Keratinocyte (primary cell): Measurements from ENCODE around the gene MX1. TPM values are rescaled to one million over a fixed set of nuclear protein-coding genes. Genes with fewer than 3 reads are reported as not detected.

Experiments used
- DNase-seq: peaks from one replicate; pipeline ENCODE4 v3.0.0-alpha.2; 2011; ENCODE audit warnings: low read depth, missing footprints, low spot score
- FAIRE-seq: peaks from 2 replicates; lab custom pipeline; 2011; peaks lifted over from hg19 to GRCh38; lab: Jason Lieb, UNC
- H2AFZ ChIP-seq: 2 replicates; pipeline ENCODE4 v1.6.0; 2012; ENCODE audit warnings: low read length, control low read depth, inconsistent platforms; ENCODE audit not compliant: control insufficient read depth
- H3K27ac ChIP-seq: 2 replicates; pipeline ENCODE4 v1.5.1; 2011; ENCODE audit warnings: low read length; ENCODE audit not compliant: control insufficient read depth, insufficient read depth
- H3K27me3 ChIP-seq: 3 replicates; pipeline ENCODE4 v1.6.0; 2011; ENCODE audit warnings: low read length; ENCODE audit not compliant: control insufficient read depth, insufficient read depth; ENCODE audit errors: extremely low read depth
- H3K36me3 ChIP-seq, 2 experiments: 2 replicates in 1 of 2; 3 replicates in 1 of 2; pipeline ENCODE4 v1.5.1; 2011; ENCODE audit warnings: low read length in 2 of 2, mild to moderate bottlenecking in 1 of 2; ENCODE audit not compliant: control insufficient read depth in 2 of 2, insufficient read depth in 2 of 2; ENCODE audit errors: extremely low read depth in 1 of 2
- H3K4me1 ChIP-seq: 3 replicates; pipeline ENCODE4 v1.5.1; 2011; ENCODE audit warnings: low read length; ENCODE audit not compliant: control insufficient read depth, insufficient read depth; ENCODE audit errors: extremely low read depth
- H3K4me2 ChIP-seq: 3 replicates; pipeline ENCODE4 v1.6.0; 2011; ENCODE audit warnings: low read depth, low read length; ENCODE audit not compliant: control insufficient read depth, insufficient read depth; ENCODE audit errors: extremely low read depth
- H3K4me3 ChIP-seq, 3 experiments: fragments of 200-600 bp in 1 of 3; sonication (generic) in 1 of 3; 2 replicates in 2 of 3; 3 replicates in 1 of 3; pipeline ENCODE4 v1.5.1; 2011 to 2016; ENCODE audit warnings: low read length in 3 of 3, mild to moderate bottlenecking in 3 of 3, control low read depth in 2 of 3, inconsistent platforms in 1 of 3, low read depth in 1 of 3, mixed read lengths in 1 of 3, mixed run types in 1 of 3, moderate library complexity in 1 of 3; ENCODE audit not compliant: control insufficient read depth in 2 of 3, insufficient read depth in 2 of 3; ENCODE audit errors: extremely low read depth in 1 of 3
- H3K79me2 ChIP-seq: 2 replicates; pipeline ENCODE4 v1.6.0; 2012; ENCODE audit warnings: low read length; ENCODE audit not compliant: control insufficient read depth, insufficient read depth
- H3K9ac ChIP-seq: 3 replicates; pipeline ENCODE4 v1.6.0; 2011; ENCODE audit warnings: low read length; ENCODE audit not compliant: control insufficient read depth, insufficient read depth; ENCODE audit errors: extremely low read depth
- H3K9me1 ChIP-seq: 3 replicates; pipeline ENCODE4 v1.6.0; 2011; ENCODE audit warnings: low read length; ENCODE audit not compliant: control insufficient read depth, insufficient read depth; ENCODE audit errors: extremely low read depth
- H3K9me3 ChIP-seq: 2 replicates; pipeline ENCODE4 v1.5.1; 2012; ENCODE audit warnings: low read depth, low read length; ENCODE audit not compliant: control insufficient read depth
- H4K20me1 ChIP-seq: 3 replicates; pipeline ENCODE4 v1.6.0; 2011; ENCODE audit warnings: low read length; ENCODE audit not compliant: control insufficient read depth, insufficient read depth; ENCODE audit errors: extremely low read depth
- CTCF ChIP-seq, 3 experiments: IDR thresholded peaks in 1 of 3; conservative IDR thresholded peaks in 1 of 3; optimal IDR thresholded peaks in 1 of 3; 2 replicates in 2 of 3; 3 replicates in 1 of 3; pipeline versions ENCODE3 to v1.5.1; 2011; ENCODE audit warnings: low read length in 3 of 3, mild to moderate bottlenecking in 3 of 3, moderate library complexity in 2 of 3, control low read depth in 1 of 3, inconsistent platforms in 1 of 3; ENCODE audit not compliant: insufficient read depth in 2 of 3; ENCODE audit errors: extremely low read depth in 1 of 3
- EZH2 ChIP-seq: IDR thresholded peaks from one replicate; pipeline ENCODE4 v1.6.1; 2012; ENCODE audit warnings: inconsistent platforms, mild to moderate bottlenecking, low read length, moderate library complexity
- dilution Hi-C: fragments of 300-500 bp; cut with MboI; formaldehyde crosslinking; loops from one replicate; pipeline ENCODE4 v1.7.0; 2020; ENCODE audit warnings: low sequenced_read_pairs; ENCODE audit not compliant: extremely low pct_ligation_motif_present
- polyA plus RNA-seq, 5 experiments: library from polyadenylated mRNA; depleted of rRNA in 3 of 5; stranded (reverse) in 3 of 5; stranded (forward) in 1 of 5; unstranded in 1 of 5; fragments of >200 nt; gene quantifications; 1 replicate in 1 of 5; 2 replicates in 3 of 5; 3 replicates in 1 of 5; pipeline versions ENCODE4 v1.2.1 to v1.2.3, GENCODE V29; 2011 to 2012; ENCODE audit warnings: missing spikeins in 2 of 5, low read depth in 1 of 5, low replicate concordance in 1 of 5

MX1 gene
- polyA plus RNA-seq, 1 donor (not counting 4 experiments of a cell fraction or from before 2014, with no cell fraction given): 151 TPM

GRCh38 chr21:41506005-41506594 lies 80.1 kb downstream of the MX1 start:
- FAIRE-seq (no peak), DNase-seq (no peak)
- H3K4me3 ChIP-seq: no peak overlapping the region
- H3K9me1 ChIP-seq: no peaks in the 10 kb centered on the region
- TF ChIP-seq CTCF (optimal IDR thresholded peaks at IDR 0.05 in 1 of 3, IDR thresholded peaks at IDR 0.05 in 1 of 3, conservative IDR thresholded peaks at IDR 0.05 in 1 of 3; ENCODE audit: extremely low read depth in 1 of 3, insufficient read depth in 2 of 3, low read length in 3 of 3) (no peak), EZH2 (no peak)
- H3K9me3 ChIP-seq: no peaks in the 10 kb centered on the region
- dilution Hi-C loops: no loop called here
- no peak overlapping the region for H3K9ac ChIP-seq
- H3K4me1 ChIP-seq: no peaks in the 10 kb centered on the region
- H3K36me3 ChIP-seq: no peaks in the 10 kb centered on the region
- no peak overlapping the region for H3K27ac ChIP-seq
- H4K20me1 ChIP-seq: peaks cover 2% of the 10 kb centered on the region
- peaks cover 55% of the 10 kb centered on the region for H3K27me3 ChIP-seq
- H3K4me2 ChIP-seq: no peak overlapping the region
- H2AFZ ChIP-seq: no peak overlapping the region
- no peaks in the 10 kb centered on the region for H3K79me2 ChIP-seq

DNA sequence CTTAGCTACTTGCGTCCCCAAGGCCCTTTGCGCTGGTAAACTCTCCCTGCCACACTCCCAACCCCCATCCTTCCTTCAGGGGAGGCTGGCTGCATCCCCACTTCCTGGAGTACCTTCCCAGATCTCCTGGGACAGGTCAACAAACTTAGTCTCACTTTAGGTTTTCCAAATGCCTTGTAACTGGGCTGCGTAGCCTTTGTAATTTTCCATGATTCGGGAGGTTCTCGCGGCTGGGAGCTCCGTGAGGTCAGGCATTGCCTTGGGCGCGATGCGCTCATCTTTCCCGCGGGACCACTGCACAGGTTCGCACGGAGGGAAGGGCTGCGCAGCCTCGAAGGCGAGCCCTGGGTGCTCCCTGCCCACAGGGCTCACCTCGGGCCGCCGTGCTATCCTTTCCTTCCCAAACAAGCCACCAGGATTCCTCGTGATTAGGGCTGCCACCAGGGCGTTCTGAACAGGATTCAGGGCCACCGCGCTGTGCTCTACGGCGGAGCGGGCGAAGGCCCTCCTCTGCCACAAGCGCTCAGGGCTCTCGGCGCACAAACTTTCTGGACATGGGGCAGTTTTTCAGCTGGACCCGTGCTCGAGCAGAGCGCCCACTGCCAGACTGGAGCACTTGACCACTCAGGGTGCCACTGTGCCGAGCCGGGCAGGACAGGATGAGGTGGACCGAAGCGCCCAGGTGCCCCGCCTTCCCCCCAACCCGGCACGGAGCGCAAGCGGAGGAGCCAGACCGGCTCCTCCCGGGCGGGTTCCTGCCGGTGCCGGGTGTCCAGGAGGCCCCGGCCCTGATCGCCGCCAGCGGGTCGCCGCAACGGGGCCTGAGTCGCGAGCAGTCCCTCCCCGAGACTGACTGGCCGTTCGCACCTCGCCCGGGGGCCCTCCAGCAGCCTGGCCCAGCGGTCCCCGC lies 80.8 kb downstream of the MX1 start:
- Histone ChIP-seq H3K36me3 (no peaks in the 10 kb centered on the region), H3K4me2 (peak overlapping the region; percentile 10), H3K9ac (no peak overlapping the region), H2AFZ (no peak overlapping the region), H3K27ac (no peak overlapping the region), H3K79me2 (no peaks in the 10 kb centered on the region), H3K27me3 (peaks cover 55% of the 10 kb centered on the region), H3K9me1 (no peaks in the 10 kb centered on the region), H4K20me1 (peaks cover 2% of the 10 kb centered on the region), H3K4me3 (peak overlapping the region in 2 of 3 experiments; percentile 1 to 7), H3K9me3 (no peaks in the 10 kb centered on the region), H3K4me1 (no peaks in the 10 kb centered on the region)
- FAIRE-seq (no peak), DNase-seq (no peak)
- TF ChIP-seq EZH2: no peak
- no peak for TF ChIP-seq CTCF (optimal IDR thresholded peaks at IDR 0.05 in 1 of 3, IDR thresholded peaks at IDR 0.05 in 1 of 3, conservative IDR thresholded peaks at IDR 0.05 in 1 of 3; ENCODE audit: extremely low read depth in 1 of 3, insufficient read depth in 2 of 3, low read length in 3 of 3)
- dilution Hi-C loops: no loop called here
